ENCODE data around the gene ADAMTS18. TPM values are rescaled to one million over a fixed set of nuclear protein-coding genes. Genes with fewer than 3 reads are reported as not detected.
"Not testable (repeated sequence)": the region's sequence is repeated elsewhere in the genome, so short reads cannot be mapped to it uniquely, and the experiment has no call there.

ADAMTS18 gene
- total RNA-seq, 2 experiments from 2014 or later, result not detected

DNA sequence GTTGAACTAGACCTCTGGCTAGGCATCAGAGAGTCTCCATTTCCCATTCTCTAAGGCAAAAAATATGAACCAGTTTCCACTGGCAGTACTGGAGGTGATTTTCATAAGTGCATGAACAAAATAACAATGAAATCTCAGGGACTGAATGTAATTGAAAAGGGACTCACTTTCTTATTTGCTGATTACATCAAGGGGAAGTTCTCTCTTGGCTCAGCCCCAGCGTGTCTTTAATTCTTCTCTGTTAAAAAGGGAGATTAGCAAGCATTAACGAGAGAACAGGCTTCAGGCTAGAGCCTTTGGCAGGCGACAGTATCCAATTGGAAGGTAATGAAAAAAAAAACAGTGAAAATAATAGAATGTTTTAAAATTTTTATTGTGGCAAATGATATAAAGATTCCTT, 34.0 kb upstream of the ADAMTS18 start:
- DNase-seq (no peak), ATAC-seq (no peak)
- intact Hi-C loops (cut with micrococcal nuclease), result no loop called here
- Mint-ChIP-seq H3K4me1 (ENCODE audit: low read depth) (no peaks in the 10 kb centered on the region), H3K27ac (no peak overlapping the region), H3K4me3 (no peak overlapping the region), H3K27me3 (peaks cover 2% of the 10 kb centered on the region), H3K36me3 (ENCODE audit: low read depth) (no peaks in the 10 kb centered on the region), H3K9me3 (no peaks in the 10 kb centered on the region)
- POLR2A ChIA-PET, result no interaction called here
- CTCF ChIA-PET, result no interaction called here
- TF ChIP-seq, protein P1, sequence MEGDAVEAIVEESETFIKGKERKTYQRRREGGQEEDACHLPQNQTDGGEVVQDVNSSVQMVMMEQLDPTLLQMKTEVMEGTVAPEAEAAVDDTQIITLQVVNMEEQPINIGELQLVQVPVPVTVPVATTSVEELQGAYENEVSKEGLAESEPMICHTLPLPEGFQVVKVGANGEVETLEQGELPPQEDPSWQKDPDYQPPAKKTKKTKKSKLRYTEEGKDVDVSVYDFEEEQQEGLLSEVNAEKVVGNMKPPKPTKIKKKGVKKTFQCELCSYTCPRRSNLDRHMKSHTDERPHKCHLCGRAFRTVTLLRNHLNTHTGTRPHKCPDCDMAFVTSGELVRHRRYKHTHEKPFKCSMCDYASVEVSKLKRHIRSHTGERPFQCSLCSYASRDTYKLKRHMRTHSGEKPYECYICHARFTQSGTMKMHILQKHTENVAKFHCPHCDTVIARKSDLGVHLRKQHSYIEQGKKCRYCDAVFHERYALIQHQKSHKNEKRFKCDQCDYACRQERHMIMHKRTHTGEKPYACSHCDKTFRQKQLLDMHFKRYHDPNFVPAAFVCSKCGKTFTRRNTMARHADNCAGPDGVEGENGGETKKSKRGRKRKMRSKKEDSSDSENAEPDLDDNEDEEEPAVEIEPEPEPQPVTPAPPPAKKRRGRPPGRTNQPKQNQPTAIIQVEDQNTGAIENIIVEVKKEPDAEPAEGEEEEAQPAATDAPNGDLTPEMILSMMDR (IDR thresholded peaks at IDR 0.05), result no peak

DNA sequence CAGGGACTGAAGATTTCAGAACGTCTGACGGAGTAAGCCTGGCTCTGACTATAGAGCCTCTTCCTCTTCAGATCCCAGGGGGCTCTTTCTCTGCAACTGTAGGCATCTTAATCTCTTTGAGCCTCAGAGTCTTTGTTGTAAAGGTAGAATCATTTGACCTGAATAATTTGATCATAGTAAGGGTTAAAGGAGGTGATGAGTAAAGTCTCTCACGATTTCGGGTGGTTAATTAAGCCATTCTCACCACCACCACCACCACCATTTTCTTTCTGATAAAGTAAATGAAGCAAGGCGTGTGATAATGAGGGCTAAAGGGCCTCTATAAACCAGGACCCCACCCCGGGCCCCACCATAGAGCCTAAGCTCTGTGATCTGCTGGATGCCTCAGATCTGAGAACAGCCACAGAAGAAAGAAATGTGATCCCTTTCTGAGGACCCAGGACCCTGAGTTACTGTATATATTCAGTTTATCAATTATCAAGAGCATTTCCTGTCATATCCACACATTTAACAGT, 33.0 kb upstream of the ADAMTS18 start:
- no peaks in the 10 kb centered on the region for H3K4me1 Mint-ChIP-seq (ENCODE audit: low read depth)
- peaks cover 2% of the 10 kb centered on the region for H3K27me3 Mint-ChIP-seq
- TF ChIP-seq, protein P1 (IDR thresholded peaks at IDR 0.05), result no peak
- ChIA-PET POLR2A (no interaction called here), CTCF (no interaction called here)
- intact Hi-C loops (cut with micrococcal nuclease), result no loop called here
- no peaks in the 10 kb centered on the region for H3K9me3 Mint-ChIP-seq
- DNase-seq, result no peak
- H3K4me3 Mint-ChIP-seq, result no peak overlapping the region
- no peak for ATAC-seq
- no peaks in the 10 kb centered on the region for H3K36me3 Mint-ChIP-seq (ENCODE audit: low read depth)
- no peak overlapping the region for H3K27ac Mint-ChIP-seq

DNA sequence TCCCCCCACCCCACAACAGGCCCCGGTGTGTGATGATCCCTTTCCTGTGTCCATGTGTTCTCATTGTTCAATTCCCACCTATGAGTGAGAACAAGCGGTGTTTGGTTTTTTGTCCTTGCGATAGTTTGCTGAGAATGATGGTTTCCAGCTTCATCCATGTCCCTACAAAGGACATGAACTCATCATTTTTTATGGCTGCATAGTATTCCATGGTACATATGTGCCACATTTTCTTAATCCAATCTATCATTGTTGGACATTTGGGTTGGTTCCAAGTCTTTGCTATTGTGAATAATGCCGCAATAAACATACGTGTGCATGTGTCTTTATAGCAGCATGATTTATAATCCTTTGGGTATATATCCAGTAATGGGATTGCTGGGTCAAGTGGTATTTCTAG, 28.8 kb upstream of the ADAMTS18 start:
- H3K4me3 Mint-ChIP-seq; H3K27ac Mint-ChIP-seq; POLR2A ChIA-PET; H3K27me3 Mint-ChIP-seq; CTCF ChIA-PET; ATAC-seq; H3K4me1 Mint-ChIP-seq (ENCODE audit: low read depth); H3K9me3 Mint-ChIP-seq; H3K36me3 Mint-ChIP-seq (ENCODE audit: low read depth); intact Hi-C loops (cut with micrococcal nuclease); DNase-seq: not testable (repeated sequence)

DNA sequence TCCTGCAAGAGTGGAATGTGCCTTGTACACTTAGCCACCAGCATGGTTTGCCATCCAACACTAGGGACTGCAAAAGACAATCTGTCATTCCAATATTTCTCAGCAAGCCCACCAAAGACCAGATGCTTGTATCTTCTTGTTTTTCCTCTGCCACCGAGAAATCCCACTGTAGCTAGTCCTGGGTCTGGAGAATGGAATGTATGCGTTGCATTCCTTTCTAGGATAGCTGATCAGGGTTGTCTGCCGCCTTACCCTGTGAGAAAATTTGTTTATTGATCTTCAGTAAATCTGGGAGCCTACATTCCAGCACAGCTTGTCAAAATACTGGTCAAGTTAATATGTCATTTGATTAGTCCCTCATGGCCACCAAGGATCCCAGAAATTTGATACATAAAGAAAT, 28.1 kb upstream of the ADAMTS18 start:
- H3K9me3 Mint-ChIP-seq, result no peaks in the 10 kb centered on the region
- ChIA-PET CTCF (no interaction called here), POLR2A (no interaction called here)
- intact Hi-C loops (cut with micrococcal nuclease), result no loop called here
- TF ChIP-seq, protein P1 (IDR thresholded peaks at IDR 0.05), result no peak
- no peak overlapping the region for H3K27ac Mint-ChIP-seq
- H3K4me1 Mint-ChIP-seq (ENCODE audit: low read depth), result no peaks in the 10 kb centered on the region
- no peaks in the 10 kb centered on the region for H3K36me3 Mint-ChIP-seq (ENCODE audit: low read depth)
- no peak for ATAC-seq
- H3K27me3 Mint-ChIP-seq, result peaks cover 1% of the 10 kb centered on the region
- no peak for DNase-seq
- no peak overlapping the region for H3K4me3 Mint-ChIP-seq

DNA sequence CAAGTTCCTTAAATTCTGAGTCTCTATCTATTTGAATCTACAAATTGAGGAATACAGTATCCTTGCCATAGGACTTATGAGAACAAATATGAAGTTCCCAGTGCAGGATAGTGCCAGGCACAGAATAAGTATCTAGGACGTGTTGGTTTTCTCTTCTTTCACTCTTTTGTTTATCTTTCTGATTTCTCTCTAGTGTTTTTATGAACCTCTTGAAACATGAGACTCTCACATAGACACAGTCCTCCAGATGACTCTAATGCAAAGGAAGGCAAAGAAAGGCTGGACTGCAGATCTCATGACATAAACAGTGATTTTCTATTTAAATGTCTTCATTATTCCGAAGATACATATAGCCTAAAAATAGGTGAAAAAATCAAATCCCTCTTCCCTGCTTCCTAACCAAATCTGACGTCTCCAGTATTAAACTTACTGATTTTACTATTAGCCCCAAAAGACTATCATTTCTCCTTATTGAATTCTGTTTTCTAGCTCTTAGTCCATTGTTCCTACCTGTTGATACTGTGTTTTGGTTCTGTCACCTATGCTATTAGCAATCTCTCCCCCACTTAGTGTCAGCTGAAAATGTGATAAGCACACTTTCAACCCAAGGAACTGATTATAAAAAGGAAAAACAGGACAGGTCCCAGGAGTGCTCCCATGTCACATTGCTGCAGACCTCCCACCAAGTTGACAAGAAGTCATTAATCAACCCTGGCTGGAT, 24.9 kb upstream of the ADAMTS18 start:
- CTCF ChIA-PET, result no interaction called here
- intact Hi-C loops (cut with micrococcal nuclease), result no loop called here

More for the DNA sequence above, 24.9 kb upstream of the ADAMTS18 start:
- DNase-seq (no peak), ATAC-seq (no peak)
- H3K9me3 Mint-ChIP-seq, result no peaks in the 10 kb centered on the region
- no peaks in the 10 kb centered on the region for H3K4me1 Mint-ChIP-seq (ENCODE audit: low read depth)
- no peak overlapping the region for H3K4me3 Mint-ChIP-seq
- H3K27ac Mint-ChIP-seq, result no peak overlapping the region
- POLR2A ChIA-PET, result no interaction called here
- TF ChIP-seq, protein P1 (IDR thresholded peaks at IDR 0.05), result no peak
- H3K27me3 Mint-ChIP-seq, result peaks cover 6% of the 10 kb centered on the region
- no peaks in the 10 kb centered on the region for H3K36me3 Mint-ChIP-seq (ENCODE audit: low read depth)

All from activated CD8-positive, alpha-beta T cell treated with anti-CD3 and anti-CD28 coated beads for 36 hours (primary cell).